HL-60 (cell line): ENCODE results near the gene FHIT.

Experiments
- DNase-seq, 2 experiments: peaks; one replicate each; pipeline ENCODE4 v3.0.0-alpha.2; 2010 to 2020; ENCODE audit warnings: low read depth in 1 of 2, low spot score in 1 of 2
- H3K27ac ChIP-seq: fragments of 250-450 bp; sonication (Bioruptor Pico); replicated peaks from 2 replicates; pipeline ENCODE4 v1.5.1; 2020; ENCODE audit warnings: mild to moderate bottlenecking, moderate library complexity
- H3K27me3 ChIP-seq: fragments of 250-450 bp; sonication (Bioruptor Pico); 2 replicates; pipeline ENCODE4 v1.5.1; 2021; ENCODE audit warnings: mild to moderate bottlenecking, moderate library complexity; ENCODE audit not compliant: insufficient read depth, poor library complexity, severe bottlenecking
- H3K4me3 ChIP-seq: replicated peaks from 2 replicates; pipeline ENCODE4 v1.5.1; 2011; ENCODE audit warnings: mild to moderate bottlenecking, control low read depth, low read length; ENCODE audit not compliant: insufficient read depth
- CTCF ChIP-seq: IDR thresholded peaks from one replicate; pipeline ENCODE4 v1.5.1; 2011; ENCODE audit warnings: low read length, control low read depth, inconsistent platforms; ENCODE audit not compliant: insufficient read depth
- GABPA ChIP-seq: IDR thresholded peaks from 2 replicates; pipeline ENCODE4 v1.6.1; 2012; ENCODE audit warnings: low read depth
- POLR2AphosphoS5 ChIP-seq: IDR thresholded peaks from 2 replicates; pipeline ENCODE4 v1.6.1; 2012; ENCODE audit warnings: low read depth
- REST ChIP-seq: IDR thresholded peaks from 2 replicates; pipeline ENCODE4 v1.6.1; 2012; ENCODE audit warnings: low read depth; ENCODE audit not compliant: insufficient replicate concordance
- SPI1 ChIP-seq: IDR thresholded peaks from 2 replicates; pipeline ENCODE4 v1.6.1; 2012; ENCODE audit warnings: low read depth, mild to moderate bottlenecking, borderline replicate concordance

The FHIT gene

GRCh38 chr3:59756934-59757333, 1494.3 kb downstream of the FHIT start:
- no peak for TF ChIP-seq GABPA
- no peak for TF ChIP-seq CTCF
- no peak for TF ChIP-seq POLR2AphosphoS5
- TF ChIP-seq REST = no peak
- no peak for TF ChIP-seq SPI1
- Histone ChIP-seq H3K27ac (no peak overlapping the region), H3K4me3 (no peak overlapping the region), H3K27me3 (peaks cover 3% of the 10 kb centered on the region)
- DNase-seq = no peak

GRCh38 chr3:59754456-59755129, 1496.7 kb downstream of the FHIT start:
- TF ChIP-seq CTCF (no peak), POLR2AphosphoS5 (no peak), GABPA (no peak), SPI1 (no peak), REST (no peak)
- H3K27ac ChIP-seq = no peak overlapping the region

GRCh38 chr3:59753808-59754450, 1497.3 kb downstream of the FHIT start:
- TF ChIP-seq CTCF (no peak), SPI1 (no peak), REST (no peak), GABPA (no peak), POLR2AphosphoS5 (no peak)
- Histone ChIP-seq H3K27ac (no peak overlapping the region), H3K4me3 (no peak overlapping the region), H3K27me3 (peaks cover 3% of the 10 kb centered on the region)
- no peak for DNase-seq

More at GRCh38 chr3:59754456-59755129, 1496.7 kb downstream of the FHIT start:
- no peak for DNase-seq
- Histone ChIP-seq H3K4me3 (no peak overlapping the region), H3K27me3 (peaks cover 3% of the 10 kb centered on the region)
